ENCODE results near the gene VAPB. TPM values are rescaled to one million over a fixed set of nuclear protein-coding genes. Genes with fewer than 3 reads are reported as not detected.
"Not testable (repeated sequence)": the region's sequence is repeated elsewhere in the genome, so short reads cannot be mapped to it uniquely, and the experiment has no call there.

Gene VAPB
- total RNA-seq = 16.3 TPM

GRCh38 chr20:58388882-58389323, at the start of gene VAPB:
Gene VAPB (plus strand): TSS chr20:58389229. CDS start chr20:58389460, 231 bp downstream.
- FAIRE-seq = no peak
- peak; percentile 87 to 90 for DNase-seq (ENCODE audit: low spot score in 2 of 2)

GRCh38 chr20:58339741-58340140, 49.3 kb upstream of the VAPB start:
- FAIRE-seq (no peak), DNase-seq (ENCODE audit: low spot score in 2 of 2) (no peak)

GRCh38 chr20:58340151-58340550, 48.9 kb upstream of the VAPB start:
- DNase-seq (ENCODE audit: low spot score in 2 of 2) (no peak), FAIRE-seq (no peak)

GRCh38 chr20:58340853-58341252, 48.2 kb upstream of the VAPB start:
- FAIRE-seq (no peak), DNase-seq (ENCODE audit: low spot score in 2 of 2) (no peak)

GRCh38 chr20:58342104-58342945, 46.7 kb upstream of the VAPB start:
- FAIRE-seq (no peak), DNase-seq (ENCODE audit: low spot score in 2 of 2) (no peak)

GRCh38 chr20:58344741-58345140, 44.3 kb upstream of the VAPB start:
- DNase-seq (ENCODE audit: low spot score in 2 of 2) = no peak
- no peak for FAIRE-seq

GRCh38 chr20:58349570-58349969, 39.5 kb upstream of the VAPB start:
- DNase-seq (ENCODE audit: low spot score in 2 of 2) (no peak), FAIRE-seq (no peak)

- DNase-seq (ENCODE audit: low spot score in 2 of 2) (no peak), FAIRE-seq (no peak)
Measured at GRCh38 chr20:58352468-58352867, 36.6 kb upstream of the VAPB start.

- DNase-seq (ENCODE audit: low spot score in 2 of 2) (no peak), FAIRE-seq (no peak)
Measured at GRCh38 chr20:58359441-58359840, 29.6 kb upstream of the VAPB start.

GRCh38 chr20:58360936-58361335, 28.1 kb upstream of the VAPB start:
- FAIRE-seq = no peak
- DNase-seq (ENCODE audit: low spot score in 2 of 2) = no peak

GRCh38 chr20:58361481-58362205, 27.4 kb upstream of the VAPB start:
- no peak for FAIRE-seq
- DNase-seq (ENCODE audit: low spot score in 2 of 2) = no peak

- FAIRE-seq = no peak
Measured at GRCh38 chr20:58362206-58362516, 26.9 kb upstream of the VAPB start.

GRCh38 chr20:58362970-58363369, 26.1 kb upstream of the VAPB start:
- FAIRE-seq (no peak), DNase-seq (ENCODE audit: low spot score in 2 of 2) (no peak)

More at GRCh38 chr20:58362206-58362516, 26.9 kb upstream of the VAPB start:
- DNase-seq (ENCODE audit: low spot score in 2 of 2) = no peak

- no peak for FAIRE-seq
- no peak for DNase-seq (ENCODE audit: low spot score in 2 of 2)
Measured at GRCh38 chr20:58366866-58367265, 22.2 kb upstream of the VAPB start.

GRCh38 chr20:58372806-58373205, 16.2 kb upstream of the VAPB start:
- no peak for FAIRE-seq
- no peak for DNase-seq (ENCODE audit: low spot score in 2 of 2)

GRCh38 chr20:58373296-58373695, 15.7 kb upstream of the VAPB start:
- not testable (repeated sequence) for FAIRE-seq

GRCh38 chr20:58374027-58374850, 14.8 kb upstream of the VAPB start:
- DNase-seq (ENCODE audit: low spot score in 2 of 2) = no peak
- no peak for FAIRE-seq

More at GRCh38 chr20:58373296-58373695, 15.7 kb upstream of the VAPB start:
- not testable (repeated sequence) for DNase-seq (ENCODE audit: low spot score in 2 of 2)

- no peak for FAIRE-seq
- no peak for DNase-seq (ENCODE audit: low spot score in 2 of 2)
Measured at GRCh38 chr20:58374906-58375758, 13.9 kb upstream of the VAPB start.

GRCh38 chr20:58375759-58376352, 13.2 kb upstream of the VAPB start:
- DNase-seq (ENCODE audit: low spot score in 2 of 2) = no peak
- FAIRE-seq = no peak

GRCh38 chr20:58377017-58377416, 12.0 kb upstream of the VAPB start:
- DNase-seq (ENCODE audit: low spot score in 2 of 2) (no peak), FAIRE-seq (no peak)
